Tibial nerve (tissue), 4 donors: ENCODE data around the gene CEP128. TPM values are rescaled to one million over a fixed set of nuclear protein-coding genes. Genes with fewer than 3 reads are reported as not detected.

ENCODE experiments used
- DNase-seq, 2 donors: peaks; one replicate each; pipeline ENCODE4 v3.0.0-alpha.2; 2019; ENCODE audit warnings: low spot score in 2 of 2
- H3K27ac ChIP-seq, 4 donors: fragments of 200-600 bp; sonication (generic) in 3 of 4; one replicate each; pipeline ENCODE4 v1.5.1; 2017 to 2019; ENCODE audit warnings: mild to moderate bottlenecking in 1 of 4
- H3K27me3 ChIP-seq, 2 donors: fragments of 200-600 bp; sonication (generic) in 1 of 2; one replicate each; pipeline versions ENCODE4 v1.5.1 to v1.6.0; 2017 to 2019
- H3K36me3 ChIP-seq, 3 donors: fragments of 200-600 bp; sonication (generic); one replicate each; pipeline ENCODE4 v1.5.1; 2018 to 2019
- H3K4me1 ChIP-seq, 4 donors: fragments of 200-600 bp; sonication (generic) in 3 of 4; one replicate each; pipeline ENCODE4 v1.5.1; 2017 to 2019
- H3K4me3 ChIP-seq, 4 donors: fragments of 200-600 bp; sonication (generic) in 3 of 4; one replicate each; pipeline ENCODE4 v1.5.1; 2017 to 2019; ENCODE audit warnings: mild to moderate bottlenecking in 1 of 4, moderate library complexity in 1 of 4
- H3K9me3 ChIP-seq, 4 donors: fragments of 200-600 bp; sonication (generic) in 3 of 4; one replicate each; pipeline ENCODE4 v1.5.1; 2017 to 2019
- CTCF ChIP-seq, 5 experiments: fragments of 200-600 bp in 3 of 5; fragments of 450-650 bp in 2 of 5; sonication (generic) in 3 of 5; IDR thresholded peaks; one replicate each; pipeline ENCODE4 v1.5.1; 2016 to 2019; ENCODE audit warnings: antibody characterized with exemption in 5 of 5, mild to moderate bottlenecking in 3 of 5, moderate library complexity in 2 of 5
- EP300 ChIP-seq, 2 donors: sonication (generic); formaldehyde crosslinking; IDR thresholded peaks; one replicate each; pipeline ENCODE4 v1.6.1; 2017; ENCODE audit warnings: antibody characterized with exemption in 2 of 2, mild to moderate bottlenecking in 1 of 2
- POLR2A ChIP-seq, 2 donors: fragments of 450-650 bp; IDR thresholded peaks; one replicate each; pipeline ENCODE4 v1.6.1; 2017; ENCODE audit warnings: antibody characterized with exemption in 2 of 2, mild to moderate bottlenecking in 2 of 2, moderate library complexity in 2 of 2
- WGBS, 2 donors: methylation state at CpG; one replicate each; pipeline ENCODE4 v1.1.5; 2018; 5-methylcytosine and 5-hydroxymethylcytosine counted together
- total RNA-seq, 4 donors: library from RNA; depleted of rRNA; stranded (reverse); fragments of >200 nt; gene quantifications; one replicate each; pipeline ENCODE4 v1.1.0, GENCODE V29; 2016

CEP128 gene
- total RNA-seq, 4 donors from 2014 or later: 7.3 to 13.9 (median 12.5) TPM

GRCh38 chr14:80780500-80780899, 161.0 kb downstream of the CEP128 start:
- Histone ChIP-seq H3K4me3 (no peak overlapping the region), H3K36me3 (peaks cover 0 to 10% (median 0%) of the 10 kb centered on the region in 3 donors), H3K4me1 (no peaks in the 10 kb centered on the region), H3K9me3 (no peaks in the 10 kb centered on the region), H3K27ac (no peak overlapping the region), H3K27me3 (no peaks in the 10 kb centered on the region)
- TF ChIP-seq EP300 (IDR thresholded peaks at IDR 0.05): no peak
- no peak for TF ChIP-seq CTCF (IDR thresholded peaks at IDR 0.05)
- no peak for TF ChIP-seq POLR2A (IDR thresholded peaks at IDR 0.05)
- no peak for DNase-seq
- 45 to 97% methylated on average over 1 of the region's 1 CpG for WGBS, 2 donors

- 95 to 97% methylated on average over 1 of the region's 1 CpG for WGBS, 2 donors
- Histone ChIP-seq H3K27ac (no peak overlapping the region), H3K36me3 (peaks cover 0 to 19% (median 0%) of the 10 kb centered on the region in 3 donors), H3K4me3 (no peak overlapping the region), H3K4me1 (no peaks in the 10 kb centered on the region), H3K9me3 (peaks cover 0 to 10% (median 0%) of the 10 kb centered on the region in 4 donors), H3K27me3 (no peaks in the 10 kb centered on the region)
- no peak for TF ChIP-seq EP300 (IDR thresholded peaks at IDR 0.05)
- TF ChIP-seq CTCF (IDR thresholded peaks at IDR 0.05): no peak
- TF ChIP-seq POLR2A (IDR thresholded peaks at IDR 0.05): no peak
- no peak for DNase-seq
These were observed 164.9 kb downstream of the CEP128 start for GRCh38 chr14:80776657-80777056.

GRCh38 chr14:80776186-80776585, 165.4 kb downstream of the CEP128 start:
- DNase-seq: no peak
- no peaks in the 10 kb centered on the region for H3K27me3 ChIP-seq
- H3K36me3 ChIP-seq: peaks cover 0 to 19% (median 0%) of the 10 kb centered on the region in 3 donors
- TF ChIP-seq EP300 (IDR thresholded peaks at IDR 0.05) (no peak), CTCF (IDR thresholded peaks at IDR 0.05) (no peak), POLR2A (IDR thresholded peaks at IDR 0.05) (no peak)
- H3K9me3 ChIP-seq: peaks cover 0 to 10% (median 0%) of the 10 kb centered on the region in 4 donors
- H3K4me1 ChIP-seq: no peaks in the 10 kb centered on the region
- H3K27ac ChIP-seq: no peak overlapping the region
- H3K4me3 ChIP-seq: no peak overlapping the region

GRCh38 chr14:80772504-80772903, 169.0 kb downstream of the CEP128 start:
- H3K4me1 ChIP-seq: no peaks in the 10 kb centered on the region
- 96 to 98% methylated on average over 5 of the region's 5 CpGs for WGBS, 2 donors
- no peaks in the 10 kb centered on the region for H3K27me3 ChIP-seq
- no peak overlapping the region for H3K27ac ChIP-seq
- peaks cover 0 to 14% (median 0%) of the 10 kb centered on the region in 3 donors for H3K36me3 ChIP-seq
- no peak overlapping the region for H3K4me3 ChIP-seq
- peaks cover 0 to 10% (median 0%) of the 10 kb centered on the region in 4 donors for H3K9me3 ChIP-seq
- TF ChIP-seq POLR2A (IDR thresholded peaks at IDR 0.05) (no peak), CTCF (IDR thresholded peaks at IDR 0.05) (no peak), EP300 (IDR thresholded peaks at IDR 0.05) (no peak)
- no peak for DNase-seq

GRCh38 chr14:80771201-80771600, 170.3 kb downstream of the CEP128 start:
- no peak for DNase-seq
- no peak overlapping the region for H3K27ac ChIP-seq
- 86 to 94% methylated on average over 1 of the region's 1 CpG for WGBS, 2 donors
- no peaks in the 10 kb centered on the region for H3K27me3 ChIP-seq
- H3K9me3 ChIP-seq: peaks cover 0 to 10% (median 0%) of the 10 kb centered on the region in 4 donors
- no peak for TF ChIP-seq POLR2A (IDR thresholded peaks at IDR 0.05)
- TF ChIP-seq EP300 (IDR thresholded peaks at IDR 0.05): no peak
- no peak for TF ChIP-seq CTCF (IDR thresholded peaks at IDR 0.05)
- no peaks in the 10 kb centered on the region for H3K4me1 ChIP-seq
- H3K36me3 ChIP-seq: peaks cover 0 to 8% (median 0%) of the 10 kb centered on the region in 3 donors
- no peak overlapping the region for H3K4me3 ChIP-seq
